H7 (cell line): ENCODE results near the gene MTHFSD. TPM values are rescaled to one million over a fixed set of nuclear protein-coding genes. Genes with fewer than 3 reads are reported as not detected.

Experiments used
- DNase-seq: peaks from one replicate; pipeline ENCODE4 v3.0.0; 2012
- H3K27me3 ChIP-seq: 2 replicates; pipeline ENCODE4 v1.6.0; 2011; ENCODE audit warnings: mild to moderate bottlenecking, low read length; ENCODE audit not compliant: control insufficient read depth, insufficient read depth
- H3K36me3 ChIP-seq: replicated peaks from 2 replicates; pipeline ENCODE4 v1.5.1; 2011; ENCODE audit warnings: low read length; ENCODE audit not compliant: control insufficient read depth, insufficient read depth
- H3K4me3 ChIP-seq: 2 replicates; pipeline ENCODE4 v1.5.1; 2011; ENCODE audit warnings: low read depth, mild to moderate bottlenecking, control low read depth, low read length, moderate library complexity; ENCODE audit not compliant: insufficient read depth
- total RNA-seq: library from RNA; depleted of rRNA; stranded (reverse); fragments of >200 nt; shearing (Covaris generic); gene quantifications from 2 replicates; pipeline ENCODE4 v1.2.3, GENCODE V29; 2014

Gene MTHFSD
- total RNA-seq, 1 experiment from 2014 or later, result 15.3 TPM

GRCh38 chr16:86496929-86497461 is 58.0 kb downstream of the MTHFSD start:
- peaks cover 100% of the 10 kb centered on the region for H3K27me3 ChIP-seq
- no peaks in the 10 kb centered on the region for H3K36me3 ChIP-seq
- DNase-seq, result peak; percentile 85
- no peak overlapping the region for H3K4me3 ChIP-seq

- DNase-seq, result peak; percentile 56
- no peak overlapping the region for H3K4me3 ChIP-seq
Observed at GRCh38 chr16:86496262-86496928, 58.6 kb downstream of the MTHFSD start.

GRCh38 chr16:86495756-86496261 is 59.2 kb downstream of the MTHFSD start:
- Histone ChIP-seq H3K27me3 (peaks cover 100% of the 10 kb centered on the region), H3K4me3 (no peak overlapping the region), H3K36me3 (no peaks in the 10 kb centered on the region)
- peak; percentile 72 for DNase-seq

More at GRCh38 chr16:86496262-86496928, 58.6 kb downstream of the MTHFSD start:
- Histone ChIP-seq H3K27me3 (peaks cover 100% of the 10 kb centered on the region), H3K36me3 (no peaks in the 10 kb centered on the region)

- no peak for DNase-seq
- Histone ChIP-seq H3K36me3 (no peaks in the 10 kb centered on the region), H3K4me3 (no peak overlapping the region), H3K27me3 (peaks cover 98% of the 10 kb centered on the region)
Observed at GRCh38 chr16:86495357-86495701, 59.7 kb downstream of the MTHFSD start.

- no peak overlapping the region for H3K4me3 ChIP-seq
- H3K27me3 ChIP-seq, result peaks cover 97% of the 10 kb centered on the region
- H3K36me3 ChIP-seq, result no peaks in the 10 kb centered on the region
- peak; percentile 82 for DNase-seq
Observed at GRCh38 chr16:86494565-86495356, 60.3 kb downstream of the MTHFSD start.

- H3K36me3 ChIP-seq, result no peaks in the 10 kb centered on the region
- DNase-seq, result peak; percentile 81
- H3K27me3 ChIP-seq, result peaks cover 92% of the 10 kb centered on the region
- H3K4me3 ChIP-seq, result no peak overlapping the region
Observed at GRCh38 chr16:86494039-86494564, 60.9 kb downstream of the MTHFSD start.

- peaks cover 84% of the 10 kb centered on the region for H3K27me3 ChIP-seq
- no peaks in the 10 kb centered on the region for H3K36me3 ChIP-seq
- no peak for DNase-seq
Observed at GRCh38 chr16:86492961-86493629, 61.9 kb downstream of the MTHFSD start.

GRCh38 chr16:86492267-86492960 is 62.6 kb downstream of the MTHFSD start:
- Histone ChIP-seq H3K36me3 (no peaks in the 10 kb centered on the region), H3K4me3 (no peak overlapping the region), H3K27me3 (peaks cover 77% of the 10 kb centered on the region)
- no peak for DNase-seq

More at GRCh38 chr16:86492961-86493629, 61.9 kb downstream of the MTHFSD start:
- no peak overlapping the region for H3K4me3 ChIP-seq

- H3K4me3 ChIP-seq, result no peak overlapping the region
- H3K27me3 ChIP-seq, result peaks cover 69% of the 10 kb centered on the region
- no peak for DNase-seq
- H3K36me3 ChIP-seq, result no peaks in the 10 kb centered on the region
Observed at GRCh38 chr16:86491640-86492023, 63.4 kb downstream of the MTHFSD start.

- peaks cover 64% of the 10 kb centered on the region for H3K27me3 ChIP-seq
Observed at GRCh38 chr16:86490859-86491639, 64.0 kb downstream of the MTHFSD start.

GRCh38 chr16:86485746-86486145 is 69.3 kb downstream of the MTHFSD start:
- Histone ChIP-seq H3K4me3 (no peak overlapping the region), H3K27me3 (peaks cover 13% of the 10 kb centered on the region)
- no peak for DNase-seq

More at GRCh38 chr16:86490859-86491639, 64.0 kb downstream of the MTHFSD start:
- no peaks in the 10 kb centered on the region for H3K36me3 ChIP-seq
- DNase-seq, result no peak
- H3K4me3 ChIP-seq, result no peak overlapping the region

GRCh38 chr16:86484240-86484639 is 70.8 kb downstream of the MTHFSD start:
- Histone ChIP-seq H3K36me3 (no peaks in the 10 kb centered on the region), H3K27me3 (peaks cover 4% of the 10 kb centered on the region), H3K4me3 (no peak overlapping the region)
- DNase-seq, result no peak

More at GRCh38 chr16:86485746-86486145, 69.3 kb downstream of the MTHFSD start:
- no peaks in the 10 kb centered on the region for H3K36me3 ChIP-seq

GRCh38 chr16:86481607-86482006 is 73.4 kb downstream of the MTHFSD start:
- no peak for DNase-seq
- Histone ChIP-seq H3K27me3 (0 out of 2 replicates have a peak, but pooled peaks cover 2% of the 10 kb centered on the region), H3K4me3 (no peak overlapping the region), H3K36me3 (no peaks in the 10 kb centered on the region)
